G401 (cell line): ENCODE results near the gene HPSE2. TPM values are rescaled to one million over a fixed set of nuclear protein-coding genes. Genes with fewer than 3 reads are reported as not detected.
"Not testable (repeated sequence)": the region's sequence is repeated elsewhere in the genome, so short reads cannot be mapped to it uniquely, and the experiment has no call there.

ENCODE experiments used
- DNase-seq: peaks from one replicate; pipeline ENCODE4 v3.0.0-alpha.2; 2015; ENCODE audit warnings: low spot score
- in situ Hi-C: cut with HindIII; loops from 2 replicates; pipeline ENCODE4 v1.10.0; 2016; ENCODE audit warnings: low sequenced_read_pairs, mixed read lengths
- total RNA-seq: library from RNA; depleted of rRNA; stranded (reverse); fragments of >200 nt; shearing (Covaris generic); gene quantifications from 2 replicates; pipeline ENCODE4 v1.2.3, GENCODE V29; 2014

HPSE2 gene
- total RNA-seq, 1 experiment from 2014 or later, result 0.61 TPM

GRCh38 chr10:98560565-98560964, 675.1 kb downstream of the HPSE2 start:
- DNase-seq, result no peak
- in situ Hi-C loops, result no loop called here

GRCh38 chr10:98556061-98556460, 679.6 kb downstream of the HPSE2 start:
- in situ Hi-C loops, result no loop called here
- DNase-seq, result no peak

GRCh38 chr10:98555021-98555619, 680.5 kb downstream of the HPSE2 start:
- DNase-seq, result no peak
- in situ Hi-C loops, result no loop called here

DNA sequence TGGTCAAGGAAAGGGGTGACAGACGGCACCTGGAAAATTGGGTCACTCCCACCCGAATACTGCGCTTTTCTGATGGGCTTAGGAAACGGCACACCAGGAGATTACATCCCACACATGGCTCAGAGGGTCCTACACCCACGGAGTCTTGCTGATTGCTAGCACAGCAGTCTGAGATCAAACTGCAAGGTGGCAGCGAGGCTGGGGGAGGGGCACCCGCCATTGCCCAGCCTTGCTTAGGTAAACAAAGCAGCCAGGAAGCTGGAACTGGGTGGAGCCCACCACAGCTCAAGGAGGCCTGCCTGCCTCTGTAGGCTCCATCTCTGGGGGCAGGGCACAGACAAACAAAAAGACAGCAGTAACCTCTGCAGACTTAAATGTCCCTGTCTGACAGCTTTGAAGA, 694.1 kb downstream of the HPSE2 start:
- DNase-seq, in situ Hi-C loops: not testable (repeated sequence)

DNA sequence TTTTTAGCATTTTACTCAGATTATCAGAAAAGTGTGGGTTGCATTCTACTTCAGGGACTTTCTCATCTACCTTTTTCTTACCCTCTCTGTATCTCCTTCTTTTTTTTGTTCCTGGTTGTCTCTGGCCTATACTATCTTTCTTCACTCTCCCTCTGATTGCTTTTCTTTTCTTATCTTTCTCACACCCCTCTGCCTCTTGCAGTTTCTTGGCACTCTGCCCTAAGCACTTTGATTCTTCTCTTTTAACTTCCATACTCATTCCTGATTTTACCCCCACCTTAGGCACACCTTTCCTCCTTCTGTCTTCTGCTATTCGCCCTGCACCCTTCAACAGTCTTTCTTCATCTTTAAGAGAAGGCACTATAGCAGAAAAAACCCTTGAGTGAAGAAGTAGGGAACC, 696.1 kb downstream of the HPSE2 start:
- in situ Hi-C loops, result no loop called here

GRCh38 chr10:98538472-98538871, 697.2 kb downstream of the HPSE2 start:
- in situ Hi-C loops, result no loop called here

More for the DNA sequence above, 696.1 kb downstream of the HPSE2 start:
- no peak for DNase-seq

DNA sequence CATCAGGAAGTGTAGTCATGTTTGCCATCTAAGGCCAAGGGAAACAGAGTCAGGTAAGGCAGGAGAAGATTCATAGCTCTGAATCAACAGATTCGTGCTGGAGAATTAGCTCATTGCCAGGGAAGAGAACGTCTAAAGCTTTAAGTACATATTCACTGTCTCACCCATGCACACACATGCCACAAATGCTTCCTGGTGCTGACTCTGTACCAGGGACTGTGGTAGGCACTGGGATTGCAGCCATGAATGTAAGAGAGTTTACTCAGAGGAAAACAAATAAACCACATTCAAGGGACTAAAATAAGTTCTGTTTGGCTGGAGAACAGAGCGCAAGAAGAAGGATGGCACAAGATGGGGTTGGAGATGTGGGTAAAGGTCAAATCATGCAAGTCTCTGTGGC, 699.1 kb downstream of the HPSE2 start:
- DNase-seq, result no peak
- in situ Hi-C loops, result no loop called here

More at GRCh38 chr10:98538472-98538871, 697.2 kb downstream of the HPSE2 start:
- DNase-seq, result no peak

GRCh38 chr10:98533746-98534445, 701.8 kb downstream of the HPSE2 start:
- DNase-seq, result no peak
- in situ Hi-C loops, result no loop called here

- in situ Hi-C loops, result no loop called here
- no peak for DNase-seq
These were observed 702.4 kb downstream of the HPSE2 start for GRCh38 chr10:98533241-98533640.

GRCh38 chr10:98528805-98529183, 706.9 kb downstream of the HPSE2 start:
- in situ Hi-C loops, result no loop called here
- no peak for DNase-seq

DNA sequence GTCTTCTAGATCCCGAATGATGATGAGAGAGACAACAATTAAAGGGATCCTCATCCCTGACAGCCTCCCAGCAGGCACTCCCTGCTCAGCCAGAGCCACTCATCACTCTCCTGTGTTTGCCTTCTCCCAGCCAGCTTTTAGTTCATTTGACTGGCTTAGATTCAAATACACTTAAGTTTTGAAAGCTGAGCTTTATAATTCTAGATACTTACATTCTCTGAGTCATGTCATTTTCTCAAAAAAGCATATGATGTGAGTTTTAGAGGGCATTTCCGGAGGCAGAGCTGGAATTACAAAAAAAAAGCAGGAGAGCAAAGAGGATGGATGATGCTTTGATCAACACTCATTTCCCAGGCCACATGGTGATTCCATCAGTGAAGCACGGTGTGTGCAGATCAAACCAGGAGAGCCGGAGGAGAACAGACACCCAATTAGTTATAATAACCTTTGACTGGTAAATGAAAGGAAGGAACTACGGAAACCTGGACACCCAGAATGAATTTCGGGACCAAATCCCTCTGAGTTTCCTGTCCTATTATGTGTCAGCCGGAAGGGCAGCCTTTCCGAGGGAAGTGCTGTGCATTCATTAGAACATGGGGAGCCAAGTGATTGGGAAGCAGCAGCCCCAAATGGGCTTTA, 707.4 kb downstream of the HPSE2 start:
- no peak for DNase-seq
- in situ Hi-C loops, result no loop called here

DNA sequence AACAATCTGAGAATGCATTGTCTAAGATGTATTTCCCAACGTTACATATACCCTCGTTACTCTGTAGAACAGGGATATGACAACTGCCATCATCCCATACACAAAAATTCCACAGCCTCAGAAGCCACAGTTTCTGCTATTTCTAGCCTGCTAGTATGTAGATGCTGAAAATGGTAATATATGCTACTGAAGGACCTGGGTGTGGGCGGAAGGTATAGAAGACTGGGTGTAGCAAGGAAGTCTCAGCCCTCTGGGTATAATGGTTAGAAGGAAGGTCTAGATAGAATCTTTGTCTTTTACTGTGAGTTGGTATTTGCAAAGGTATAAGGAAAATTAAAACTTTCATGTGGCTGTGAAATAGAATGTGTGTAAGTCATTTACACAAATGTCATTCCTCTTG, 709.7 kb downstream of the HPSE2 start:
- DNase-seq, result no peak
- in situ Hi-C loops, result no loop called here

DNA sequence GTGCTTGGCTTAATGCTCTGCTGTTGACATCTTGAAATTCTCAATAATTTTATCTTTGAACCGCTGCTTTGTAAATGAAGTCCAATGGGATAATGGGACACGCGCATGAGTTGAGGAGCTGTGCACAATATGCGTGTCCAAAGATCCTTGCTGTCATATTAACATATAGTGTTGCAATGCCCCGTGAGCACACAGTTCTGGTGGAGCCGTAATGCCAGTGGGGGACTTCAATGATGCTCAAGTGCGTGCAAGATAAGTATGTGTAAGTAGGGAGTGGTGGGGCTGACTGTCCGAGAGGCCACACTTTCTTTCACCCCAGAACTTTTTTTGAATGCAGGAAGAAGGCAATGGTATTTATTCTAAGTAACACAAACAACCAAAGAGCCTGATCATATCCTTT, 711.5 kb downstream of the HPSE2 start:
- in situ Hi-C loops, result no loop called here
- no peak for DNase-seq

- no peak for DNase-seq
- in situ Hi-C loops, result no loop called here
These were observed 715.8 kb downstream of the HPSE2 start for GRCh38 chr10:98519841-98520240.

DNA sequence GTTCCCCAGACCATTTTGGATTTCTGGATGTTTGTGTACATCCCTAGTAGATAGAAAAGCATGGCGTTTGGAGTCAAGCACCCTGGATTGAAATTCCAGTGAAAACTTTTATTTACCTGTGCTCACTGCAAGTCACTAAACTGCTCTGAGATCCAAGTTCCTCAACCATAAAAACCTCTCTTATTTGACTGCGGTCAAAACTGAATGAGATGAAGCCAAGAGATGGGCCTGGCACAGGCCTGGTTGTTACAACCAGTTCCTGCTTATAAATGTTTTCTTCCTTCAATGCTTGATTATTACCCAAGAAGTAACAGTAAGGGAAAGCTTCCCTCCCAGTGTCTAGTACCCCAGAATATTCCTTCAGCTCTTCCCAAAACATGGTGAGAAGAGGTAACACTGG, 718.0 kb downstream of the HPSE2 start:
- no peak for DNase-seq
- in situ Hi-C loops, result no loop called here

DNA sequence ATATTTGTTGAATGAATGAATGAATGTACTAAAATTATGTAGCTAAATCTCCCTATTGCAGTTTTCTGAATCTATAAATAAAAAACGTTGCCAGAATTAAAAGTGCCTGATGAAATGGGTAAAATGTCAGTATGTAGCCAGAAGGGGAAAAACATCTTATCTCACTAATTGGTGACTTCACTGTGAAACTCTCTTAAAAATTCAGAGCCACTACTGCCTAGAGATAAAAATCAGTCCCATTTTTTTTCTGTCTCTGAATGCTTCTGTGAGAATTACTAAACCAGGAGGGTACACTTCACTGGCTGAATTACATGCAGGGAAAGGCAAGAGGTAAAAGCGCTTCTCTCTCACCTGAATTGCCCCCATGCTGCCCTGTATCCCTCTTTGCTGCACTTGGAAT, 719.3 kb downstream of the HPSE2 start:
- DNase-seq, result no peak
- in situ Hi-C loops, result no loop called here

DNA sequence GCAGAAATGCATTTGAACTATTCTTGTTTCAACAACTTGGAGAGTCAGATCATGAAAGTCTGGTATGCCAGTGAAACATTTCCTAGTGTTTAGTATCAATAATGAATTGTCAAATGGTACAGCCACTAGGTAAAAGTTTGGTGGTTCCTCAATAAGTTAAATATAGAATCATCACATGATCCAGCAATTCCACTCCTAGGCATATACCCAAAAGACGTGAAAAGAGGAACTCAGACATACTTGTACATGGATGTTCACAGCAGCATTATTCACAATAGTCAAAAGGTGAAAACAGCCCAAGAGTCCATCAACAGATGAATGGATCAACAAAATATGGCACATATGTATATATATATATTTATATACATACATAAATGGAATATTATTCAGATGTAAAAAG, 721.9 kb downstream of the HPSE2 start:
- no peak for DNase-seq
- in situ Hi-C loops, result no loop called here

- no peak for DNase-seq
- in situ Hi-C loops, result no loop called here
These were observed 723.8 kb downstream of the HPSE2 start for GRCh38 chr10:98511876-98512275.

GRCh38 chr10:98510412-98510995, 725.1 kb downstream of the HPSE2 start:
- DNase-seq, result no peak
- in situ Hi-C loops, result no loop called here

GRCh38 chr10:98509745-98510144, 725.9 kb downstream of the HPSE2 start:
- DNase-seq, result no peak
- in situ Hi-C loops, result no loop called here
